SK-N-SH (cell line): ENCODE results near the gene OPN3. TPM values are rescaled to one million over a fixed set of nuclear protein-coding genes. Genes with fewer than 3 reads are reported as not detected.

Experiments
- CTCF ChIA-PET: fragments of 300-600, 350-600 bp; formaldehyde crosslinking; extraction: SDS; loops from one replicate; lab custom pipeline; 2021; lab: Yijun Ruan, JAX
- POLR2A ChIA-PET: fragments of 350-600 bp; sonication (Branson Sonifier 250); formaldehyde crosslinking; extraction: SDS; loops from one replicate; lab custom pipeline; 2020; ENCODE audit warnings: antibody characterized with exemption, inconsistent platforms; lab: Yijun Ruan, JAX
- DNase-seq: peaks from one replicate; pipeline ENCODE4 v3.0.0; 2012
- H2AFZ ChIP-seq: fragments of 200-600 bp; sonication (generic); 2 replicates; pipeline ENCODE4 v1.8.1; 2016; ENCODE audit warnings: antibody characterized with exemption, mild to moderate bottlenecking, low read depth
- H3F3A ChIP-seq: fragments of 200-600 bp; sonication (generic); replicated peaks from 2 replicates; pipeline ENCODE3; 2016; ENCODE audit warnings: antibody characterized with exemption, mild to moderate bottlenecking; ENCODE audit not compliant: insufficient read depth
- H3K27ac ChIP-seq, 2 experiments: fragments of 200-500 bp in 1 of 2; fragments of 200-600 bp in 1 of 2; sonication (Bioruptor generic) in 1 of 2; sonication (generic), shearing (Covaris generic) in 1 of 2; 2 replicates each; pipeline versions ENCODE4 v1.5.1 to v1.6.1; 2014 to 2016; ENCODE audit warnings: low read depth in 2 of 2, inconsistent platforms in 1 of 2, low read length in 1 of 2, mild to moderate bottlenecking in 1 of 2, mixed read lengths in 1 of 2
- H3K27me3 ChIP-seq: fragments of 200-600 bp; sonication (generic), shearing (Covaris generic); 2 replicates; pipeline ENCODE4 v1.6.1; 2016; ENCODE audit warnings: mixed run types; ENCODE audit not compliant: insufficient read depth
- H3K36me3 ChIP-seq, 2 experiments: fragments of 200-500 bp in 1 of 2; fragments of 200-600 bp in 1 of 2; sonication (Bioruptor generic) in 1 of 2; sonication (generic) in 1 of 2; replicated peaks in 1 of 2; 2 replicates each; pipeline versions ENCODE3 to v1.5.1; 2014 to 2016; ENCODE audit warnings: low read length in 1 of 2, mild to moderate bottlenecking in 1 of 2; ENCODE audit not compliant: insufficient read depth in 2 of 2, control insufficient read depth in 1 of 2
- H3K4me1 ChIP-seq, 2 experiments: fragments of 200-500 bp in 1 of 2; fragments of 200-600 bp in 1 of 2; sonication (Bioruptor generic) in 1 of 2; sonication (generic), shearing (Covaris generic) in 1 of 2; 2 replicates each; pipeline versions ENCODE4 v1.5.1 to v1.6.1; 2014 to 2016; ENCODE audit warnings: low read depth in 1 of 2, low read length in 1 of 2, mixed run types in 1 of 2; ENCODE audit not compliant: insufficient read depth in 2 of 2, control insufficient read depth in 1 of 2
- H3K4me2 ChIP-seq: fragments of 200-600 bp; sonication (generic), shearing (Covaris generic); 2 replicates; pipeline ENCODE4 v1.6.1; 2017; ENCODE audit warnings: mixed run types
- H3K4me3 ChIP-seq, 2 experiments: fragments of 200-500 bp in 1 of 2; fragments of 200-600 bp in 1 of 2; sonication (Bioruptor generic) in 1 of 2; sonication (generic), shearing (Covaris generic) in 1 of 2; 2 replicates each; pipeline versions ENCODE4 v1.5.1 to v1.8.1; 2014 to 2016; ENCODE audit warnings: low read depth in 2 of 2, inconsistent platforms in 1 of 2, low read length in 1 of 2, mild to moderate bottlenecking in 1 of 2, mixed read lengths in 1 of 2, moderate library complexity in 1 of 2
- H3K79me2 ChIP-seq: fragments of 200-600 bp; sonication (generic); 2 replicates; pipeline ENCODE4 v1.8.1; 2017; ENCODE audit warnings: mild to moderate bottlenecking; ENCODE audit not compliant: insufficient read depth
- H3K9ac ChIP-seq: fragments of 200-600 bp; sonication (generic); 2 replicates; pipeline ENCODE4 v1.6.1; 2017; ENCODE audit warnings: mixed run types
- H3K9me2 ChIP-seq: fragments of 200-600 bp; sonication (generic); 2 replicates; pipeline ENCODE4 v1.6.1; 2017; ENCODE audit warnings: mixed run types
- H3K9me3 ChIP-seq: fragments of 200-600 bp; sonication (generic); 2 replicates; pipeline ENCODE4 v1.6.1; 2017; ENCODE audit warnings: mixed run types, mild to moderate bottlenecking, moderate library complexity
- H4K20me1 ChIP-seq: fragments of 200-600 bp; sonication (generic); 2 replicates; pipeline ENCODE4 v1.6.1; 2017; ENCODE audit warnings: mild to moderate bottlenecking, mixed run types; ENCODE audit not compliant: insufficient read depth
- IRF3 ChIP-seq: fragments of 150-350 bp; IDR thresholded peaks from 2 replicates; pipeline ENCODE4 v1.6.1; 2016; ENCODE audit warnings: mild to moderate bottlenecking, low read depth, low read length
- MEF2A ChIP-seq: IDR thresholded peaks from 2 replicates; pipeline ENCODE4 v1.4.0; 2012; ENCODE audit warnings: low read depth, borderline replicate concordance
- RAD21 ChIP-seq: IDR thresholded peaks from 2 replicates; pipeline ENCODE4 v1.6.1; 2012; ENCODE audit warnings: mild to moderate bottlenecking, low read length
- RCOR1 ChIP-seq: fragments of 150-350 bp; IDR thresholded peaks from 2 replicates; pipeline ENCODE4 v1.6.1; 2017; ENCODE audit warnings: antibody characterized with exemption, low read length
- RXRA ChIP-seq: IDR thresholded peaks from 2 replicates; pipeline ENCODE4 v1.4.0; 2012; ENCODE audit warnings: low read depth, mild to moderate bottlenecking, borderline replicate concordance
- SMC3 ChIP-seq: IDR thresholded peaks from 2 replicates; pipeline ENCODE4 v1.6.1; 2012; ENCODE audit warnings: low read depth, low read length, improper control_type of control experiment
- TAF1 ChIP-seq: IDR thresholded peaks from 2 replicates; pipeline ENCODE4 v1.6.1; 2012; ENCODE audit warnings: low read depth, mild to moderate bottlenecking, low read length, moderate library complexity, borderline replicate concordance
- USF1 ChIP-seq: IDR thresholded peaks from 2 replicates; pipeline ENCODE4 v1.4.0; 2012; ENCODE audit warnings: low read depth, borderline replicate concordance
- YY1 ChIP-seq: IDR thresholded peaks from 2 replicates; pipeline ENCODE4 v1.4.0; 2012; ENCODE audit warnings: low read depth, mild to moderate bottlenecking
- WGBS: methylation state at CpG from one replicate; pipeline ENCODE4 v1.1.6; 2017; ENCODE audit warnings: low lambda C conversion rate; 5-methylcytosine and 5-hydroxymethylcytosine counted together
- polyA plus RNA-seq, 3 experiments: library from polyadenylated mRNA; depleted of rRNA; stranded (reverse); fragments of >200 nt; gene quantifications; 2 replicates each; pipeline ENCODE4 v1.2.3, GENCODE V29; 2012
- TF ChIP-seq, protein P1 (sequence below): fragments of 200-600 bp; sonication (generic); IDR thresholded peaks from 2 replicates; pipeline ENCODE4 v1.6.1; 2017; ENCODE audit warnings: antibody characterized with exemption, mild to moderate bottlenecking, moderate library complexity
- TF ChIP-seq, protein P2 (sequence below): fragments of 150-350 bp; IDR thresholded peaks from 2 replicates; pipeline ENCODE4 v1.6.1; 2017; ENCODE audit warnings: antibody characterized with exemption, low read length, low read depth, borderline replicate concordance

Gene OPN3
- polyA plus RNA-seq, 1 of the 3 experiments (the other 2 are of a cell fraction): 7.8 TPM

DNA sequence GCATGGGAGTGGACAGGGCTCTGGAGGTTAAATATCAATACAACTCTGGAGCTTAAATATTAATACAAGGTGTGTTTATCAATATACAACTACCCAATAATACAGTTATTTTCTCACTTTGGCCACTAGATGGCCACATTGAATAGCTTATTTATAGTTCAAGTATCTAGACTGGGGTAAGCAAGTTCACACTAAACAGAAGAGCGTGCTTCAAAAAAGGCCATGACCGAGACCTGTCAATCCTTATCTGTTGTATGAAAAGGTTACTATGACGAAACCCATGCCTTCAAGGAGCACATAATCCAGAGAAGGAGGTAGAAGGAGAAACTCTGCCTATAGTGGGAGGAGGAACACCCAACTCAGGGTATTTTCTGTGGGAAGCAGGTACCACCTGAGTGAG, 29.1 kb downstream of the OPN3 start:
- H3K36me3 ChIP-seq: no peaks in the 10 kb centered on the region
- H3K4me2 ChIP-seq: no peak overlapping the region
- H3K4me3 ChIP-seq: no peak overlapping the region
- H3K9ac ChIP-seq: no peak overlapping the region
- 33% methylated on average over 3 of the region's 3 CpGs for WGBS
- TF ChIP-seq RAD21 (peak; percentile 83), IRF3 (no peak), SMC3 (peak; percentile 48)
- TF ChIP-seq, protein P1, sequence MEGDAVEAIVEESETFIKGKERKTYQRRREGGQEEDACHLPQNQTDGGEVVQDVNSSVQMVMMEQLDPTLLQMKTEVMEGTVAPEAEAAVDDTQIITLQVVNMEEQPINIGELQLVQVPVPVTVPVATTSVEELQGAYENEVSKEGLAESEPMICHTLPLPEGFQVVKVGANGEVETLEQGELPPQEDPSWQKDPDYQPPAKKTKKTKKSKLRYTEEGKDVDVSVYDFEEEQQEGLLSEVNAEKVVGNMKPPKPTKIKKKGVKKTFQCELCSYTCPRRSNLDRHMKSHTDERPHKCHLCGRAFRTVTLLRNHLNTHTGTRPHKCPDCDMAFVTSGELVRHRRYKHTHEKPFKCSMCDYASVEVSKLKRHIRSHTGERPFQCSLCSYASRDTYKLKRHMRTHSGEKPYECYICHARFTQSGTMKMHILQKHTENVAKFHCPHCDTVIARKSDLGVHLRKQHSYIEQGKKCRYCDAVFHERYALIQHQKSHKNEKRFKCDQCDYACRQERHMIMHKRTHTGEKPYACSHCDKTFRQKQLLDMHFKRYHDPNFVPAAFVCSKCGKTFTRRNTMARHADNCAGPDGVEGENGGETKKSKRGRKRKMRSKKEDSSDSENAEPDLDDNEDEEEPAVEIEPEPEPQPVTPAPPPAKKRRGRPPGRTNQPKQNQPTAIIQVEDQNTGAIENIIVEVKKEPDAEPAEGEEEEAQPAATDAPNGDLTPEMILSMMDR: peak; percentile 76
- no peaks in the 10 kb centered on the region for H3K9me2 ChIP-seq
- DNase-seq: peak; percentile 29
- CTCF ChIA-PET: interaction anchor here (0.6 to 3.4 kb wide), 54 partner anchors 8 to 879 kb away, joined by 3 to 41 read pairs (median 4); partner anchors contain the start of genes EXO1 and KMO
- H3K9me3 ChIP-seq: no peaks in the 10 kb centered on the region
- no peaks in the 10 kb centered on the region for H3K79me2 ChIP-seq
- H2AFZ ChIP-seq: no peak overlapping the region
- peaks cover 6 to 18% of the 10 kb centered on the region in 2 experiments; a peak in 3 of 4 replicates for H3K4me1 ChIP-seq
- H3K27me3 ChIP-seq: no peaks in the 10 kb centered on the region
- no peaks in the 10 kb centered on the region for H4K20me1 ChIP-seq
- POLR2A ChIA-PET: interaction anchor here (0.7 to 1.5 kb wide), 2 partner anchors 238 to 243 kb away, joined by 3 to 4 read pairs; no protein-coding TSS in a partner anchor
- no peak overlapping the region; a peak in 1 of 4 replicates for H3K27ac ChIP-seq
- H3F3A ChIP-seq: peaks cover 9% of the 10 kb centered on the region

- 52% methylated on average over 8 of the region's 8 CpGs for WGBS
- Histone ChIP-seq H3K4me3 (no peak overlapping the region), H3K27me3 (no peaks in the 10 kb centered on the region), H3F3A (peaks cover 9% of the 10 kb centered on the region), H3K9ac (no peak overlapping the region), H3K9me3 (no peaks in the 10 kb centered on the region), H3K9me2 (no peaks in the 10 kb centered on the region), H2AFZ (no peak overlapping the region), H4K20me1 (no peaks in the 10 kb centered on the region), H3K27ac (no peak overlapping the region), H3K4me1 (peaks cover 6 to 18% of the 10 kb centered on the region in 2 experiments; a peak in 3 of 4 replicates), H3K4me2 (no peak overlapping the region), H3K79me2 (no peaks in the 10 kb centered on the region), H3K36me3 (no peaks in the 10 kb centered on the region)
- POLR2A ChIA-PET: interaction anchor here (1.5 kb wide), 1 partner anchor 239 kb away, joined by 4 read pairs; no protein-coding TSS in a partner anchor
- TF ChIP-seq MEF2A (no peak), IRF3 (no peak), YY1 (no peak), RCOR1 (peak; percentile 45; the same call in 1 of the 2 replicates), TAF1 (no peak), RAD21 (no peak), RXRA (no peak), USF1 (no peak)
- TF ChIP-seq, protein P2, sequence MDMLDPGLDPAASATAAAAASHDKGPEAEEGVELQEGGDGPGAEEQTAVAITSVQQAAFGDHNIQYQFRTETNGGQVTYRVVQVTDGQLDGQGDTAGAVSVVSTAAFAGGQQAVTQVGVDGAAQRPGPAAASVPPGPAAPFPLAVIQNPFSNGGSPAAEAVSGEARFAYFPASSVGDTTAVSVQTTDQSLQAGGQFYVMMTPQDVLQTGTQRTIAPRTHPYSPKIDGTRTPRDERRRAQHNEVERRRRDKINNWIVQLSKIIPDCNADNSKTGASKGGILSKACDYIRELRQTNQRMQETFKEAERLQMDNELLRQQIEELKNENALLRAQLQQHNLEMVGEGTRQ: no peak
- DNase-seq: peak; percentile 8
- CTCF ChIA-PET: interaction anchor here (0.6 to 3.4 kb wide), 45 partner anchors 8 to 878 kb away, joined by 3 to 41 read pairs (median 5); partner anchors contain the start of genes EXO1 and KMO
Observed at GRCh38 chr1:241610056-241610815, 29.9 kb downstream of the OPN3 start.
